ENCODE measurements around the gene PAK4. TPM values are rescaled to one million over a fixed set of nuclear protein-coding genes. Genes with fewer than 3 reads are reported as not detected.

Gene PAK4
- total RNA-seq, 1 donor, result 9.0 TPM

- DNase-seq (ENCODE audit: low read depth), result no peak
- TF ChIP-seq CTCF (IDR thresholded peaks at IDR 0.05; ENCODE audit: insufficient read depth, low read length), result no peak
- H3K4me3 ChIP-seq (ENCODE audit: low read depth, low read length), result no peak overlapping the region
Measured at GRCh38 chr19:39200066-39200802, 74.6 kb downstream of the PAK4 start.

GRCh38 chr19:39200803-39201115 lies 75.2 kb downstream of the PAK4 start:
- H3K4me3 ChIP-seq (ENCODE audit: low read depth, low read length), result no peak overlapping the region
- no peak for TF ChIP-seq CTCF (IDR thresholded peaks at IDR 0.05; ENCODE audit: insufficient read depth, low read length)
- DNase-seq (ENCODE audit: low read depth), result no peak

- no peak overlapping the region for H3K4me3 ChIP-seq (ENCODE audit: low read depth, low read length)
- no peak for DNase-seq (ENCODE audit: low read depth)
- TF ChIP-seq CTCF (IDR thresholded peaks at IDR 0.05; ENCODE audit: insufficient read depth, low read length), result no peak
Measured at GRCh38 chr19:39202998-39203355, 77.4 kb downstream of the PAK4 start.

GRCh38 chr19:39203372-39204341 lies 78.1 kb downstream of the PAK4 start, which contains the start of gene SYCN:
Gene SYCN, minus strand, starts transcription at chr19:39204263. Its CDS starts 9 bp downstream, at chr19:39204254.
- DNase-seq (ENCODE audit: low read depth), result no peak
- H3K4me3 ChIP-seq (ENCODE audit: low read depth, low read length), result no peak within 1 kb of the TSS
- no peak for TF ChIP-seq CTCF (IDR thresholded peaks at IDR 0.05; ENCODE audit: insufficient read depth, low read length)

- no peak for DNase-seq (ENCODE audit: low read depth)
- no peak overlapping the region for H3K4me3 ChIP-seq (ENCODE audit: low read depth, low read length)
- TF ChIP-seq CTCF (IDR thresholded peaks at IDR 0.05; ENCODE audit: insufficient read depth, low read length), result no peak
Measured at GRCh38 chr19:39205449-39205764, 79.8 kb downstream of the PAK4 start.

GRCh38 chr19:39206122-39206521 lies 80.5 kb downstream of the PAK4 start:
- H3K4me3 ChIP-seq (ENCODE audit: low read depth, low read length), result no peak overlapping the region
- no peak for TF ChIP-seq CTCF (IDR thresholded peaks at IDR 0.05; ENCODE audit: insufficient read depth, low read length)
- no peak for DNase-seq (ENCODE audit: low read depth)

Data from fibroblast of the aortic adventitia (primary cell).